Duodenal mucosa (tissue), 2 donors: Measurements from ENCODE around the gene SNX9.

Experiments
- H3K27ac ChIP-seq: one replicate; pipeline ENCODE4 v1.7.0; 2013; ENCODE audit warnings: low read depth, low read length
- H3K27me3 ChIP-seq, 2 donors: one replicate each; pipeline ENCODE4 v1.7.0; 2013; ENCODE audit warnings: low read length in 2 of 2, control low read depth in 1 of 2; ENCODE audit not compliant: insufficient read depth in 2 of 2, control insufficient read depth in 1 of 2
- H3K36me3 ChIP-seq, 2 donors: one replicate each; pipeline ENCODE4 v1.7.0; 2013; ENCODE audit warnings: low read length in 2 of 2, control low read depth in 1 of 2; ENCODE audit not compliant: insufficient read depth in 2 of 2, control insufficient read depth in 1 of 2
- H3K4me1 ChIP-seq, 2 donors: one replicate each; pipeline ENCODE4 v1.7.0; 2013; ENCODE audit warnings: low read length in 2 of 2, control low read depth in 1 of 2; ENCODE audit not compliant: insufficient read depth in 2 of 2, control insufficient read depth in 1 of 2
- H3K4me3 ChIP-seq, 2 donors: one replicate each; pipeline ENCODE4 v1.7.0; 2013; ENCODE audit warnings: low read length in 2 of 2, low read depth in 1 of 2
- H3K9ac ChIP-seq, 2 donors: one replicate each; pipeline ENCODE4 v1.7.0; 2013; ENCODE audit warnings: low read length in 2 of 2, low read depth in 1 of 2
- H3K9me3 ChIP-seq, 2 donors: one replicate each; pipeline ENCODE4 v1.7.0; 2013; ENCODE audit warnings: low read length in 2 of 2, control low read depth in 1 of 2; ENCODE audit not compliant: control insufficient read depth in 1 of 2

SNX9 gene

GRCh38 chr6:157990321-157991066 lies 167.4 kb downstream of the SNX9 start:
- no peaks in the 10 kb centered on the region for H3K9me3 ChIP-seq
- H3K9ac ChIP-seq: no peak overlapping the region
- H3K4me3 ChIP-seq: no peak overlapping the region
- no peak overlapping the region for H3K27ac ChIP-seq
- H3K27me3 ChIP-seq: no peaks in the 10 kb centered on the region
- peaks cover 27 to 30% of the 10 kb centered on the region in 2 donors for H3K4me1 ChIP-seq
- H3K36me3 ChIP-seq: no peaks in the 10 kb centered on the region

GRCh38 chr6:157991067-157991432 lies 168.0 kb downstream of the SNX9 start:
- Histone ChIP-seq H3K27me3 (no peaks in the 10 kb centered on the region), H3K4me1 (peaks cover 22 to 25% of the 10 kb centered on the region in 2 donors), H3K4me3 (no peak overlapping the region), H3K9ac (no peak overlapping the region), H3K27ac (no peak overlapping the region), H3K36me3 (no peaks in the 10 kb centered on the region), H3K9me3 (no peaks in the 10 kb centered on the region)

- Histone ChIP-seq H3K27me3 (no peaks in the 10 kb centered on the region), H3K9ac (no peak overlapping the region), H3K4me1 (peaks cover 21 to 25% of the 10 kb centered on the region in 2 donors), H3K4me3 (no peak overlapping the region), H3K9me3 (no peaks in the 10 kb centered on the region), H3K36me3 (no peaks in the 10 kb centered on the region), H3K27ac (no peak overlapping the region)
Observed at GRCh38 chr6:157993076-157993475, 170.0 kb downstream of the SNX9 start.

GRCh38 chr6:157994125-157994795 lies 171.2 kb downstream of the SNX9 start:
- Histone ChIP-seq H3K27me3 (no peaks in the 10 kb centered on the region), H3K36me3 (no peaks in the 10 kb centered on the region), H3K27ac (no peak overlapping the region), H3K4me1 (peaks cover 21 to 25% of the 10 kb centered on the region in 2 donors), H3K9me3 (no peaks in the 10 kb centered on the region), H3K4me3 (no peak overlapping the region), H3K9ac (no peak overlapping the region)
